SK-N-MC (cell line): Measurements from ENCODE around the gene SLC20A1.

Source experiments
- EZH2 ChIP-seq: fragments of 200-600 bp; sonication (generic); IDR thresholded peaks from one replicate; pipeline ENCODE4 v1.6.1; 2017; ENCODE audit warnings: antibody characterized with exemption
- POLR2AphosphoS5 ChIP-seq: IDR thresholded peaks from 2 replicates; pipeline ENCODE4 v1.6.1; 2012; ENCODE audit warnings: mild to moderate bottlenecking, low read depth, low read length, borderline replicate concordance

- TF ChIP-seq EZH2 (no peak), POLR2AphosphoS5 (no peak)
Measured at GRCh38 chr2:112626604-112627059, 19.1 kb upstream of the SLC20A1 start.
